Measurements from ENCODE around the gene RUSF1. TPM values are rescaled to one million over a fixed set of nuclear protein-coding genes. Genes with fewer than 3 reads are reported as not detected.

The RUSF1 gene
- total and polyA plus RNA-seq, 4 donors: 21.8 to 73.1 (median 49.5) TPM

- H3K36me3 ChIP-seq (ENCODE audit: control insufficient read depth in 4 of 4, insufficient read depth in 3 of 4, low read depth in 1 of 4, low read length in 3 of 4): peaks cover 0 to 21% (median 3%) of the 10 kb centered on the region in 4 donors
- H3K9ac ChIP-seq (ENCODE audit: low read depth in 1 of 2, low read length in 2 of 2): peak overlapping the region in 1 of 2 donors; percentile 35
- no peak for DNase-seq (ENCODE audit: low spot score)
- no peaks in the 10 kb centered on the region for H3K9me3 ChIP-seq (ENCODE audit: control insufficient read depth in 4 of 4, low read length in 3 of 4)
- peak overlapping the region; percentile 56 to 61 for H3K27ac ChIP-seq (ENCODE audit: low read depth in 1 of 2, low read length in 2 of 2)
- peak; percentile 72 for TF ChIP-seq NR2F2 (IDR thresholded peaks at IDR 0.05)
- TF ChIP-seq HNF4A (conservative IDR thresholded peaks at IDR 0.05): peak; percentile 88 to 95
- peak; percentile 18 for TF ChIP-seq FOXA1 (IDR thresholded peaks at IDR 0.05)
- TF ChIP-seq MAX (IDR thresholded peaks at IDR 0.05): peak; percentile 87
- TF ChIP-seq RXRA (IDR thresholded peaks at IDR 0.05): peak; percentile 95 to 97
- peak; percentile 39 to 49 for TF ChIP-seq RAD21 (IDR thresholded peaks at IDR 0.05)
- peak in 1 of 2 donors; percentile 59 for TF ChIP-seq EGR1 (IDR thresholded peaks at IDR 0.05; ENCODE audit: low read depth in 2 of 2)
- peak; percentile 60 for TF ChIP-seq HNF4G (IDR thresholded peaks at IDR 0.05)
- TF ChIP-seq, protein P1, sequence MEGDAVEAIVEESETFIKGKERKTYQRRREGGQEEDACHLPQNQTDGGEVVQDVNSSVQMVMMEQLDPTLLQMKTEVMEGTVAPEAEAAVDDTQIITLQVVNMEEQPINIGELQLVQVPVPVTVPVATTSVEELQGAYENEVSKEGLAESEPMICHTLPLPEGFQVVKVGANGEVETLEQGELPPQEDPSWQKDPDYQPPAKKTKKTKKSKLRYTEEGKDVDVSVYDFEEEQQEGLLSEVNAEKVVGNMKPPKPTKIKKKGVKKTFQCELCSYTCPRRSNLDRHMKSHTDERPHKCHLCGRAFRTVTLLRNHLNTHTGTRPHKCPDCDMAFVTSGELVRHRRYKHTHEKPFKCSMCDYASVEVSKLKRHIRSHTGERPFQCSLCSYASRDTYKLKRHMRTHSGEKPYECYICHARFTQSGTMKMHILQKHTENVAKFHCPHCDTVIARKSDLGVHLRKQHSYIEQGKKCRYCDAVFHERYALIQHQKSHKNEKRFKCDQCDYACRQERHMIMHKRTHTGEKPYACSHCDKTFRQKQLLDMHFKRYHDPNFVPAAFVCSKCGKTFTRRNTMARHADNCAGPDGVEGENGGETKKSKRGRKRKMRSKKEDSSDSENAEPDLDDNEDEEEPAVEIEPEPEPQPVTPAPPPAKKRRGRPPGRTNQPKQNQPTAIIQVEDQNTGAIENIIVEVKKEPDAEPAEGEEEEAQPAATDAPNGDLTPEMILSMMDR (IDR thresholded peaks at IDR 0.05; ENCODE audit: low read depth, low read length, missing input control): no peak
- TF ChIP-seq YY1 (IDR thresholded peaks at IDR 0.05): peak; percentile 67
- TF ChIP-seq, protein P2, sequence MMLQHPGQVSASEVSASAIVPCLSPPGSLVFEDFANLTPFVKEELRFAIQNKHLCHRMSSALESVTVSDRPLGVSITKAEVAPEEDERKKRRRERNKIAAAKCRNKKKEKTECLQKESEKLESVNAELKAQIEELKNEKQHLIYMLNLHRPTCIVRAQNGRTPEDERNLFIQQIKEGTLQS (IDR thresholded peaks at IDR 0.05): no peak
- no peak for TF ChIP-seq TAF1 (conservative IDR thresholded peaks at IDR 0.05)
- TF ChIP-seq FOXA2 (IDR thresholded peaks at IDR 0.05): peak; percentile 51
- TF ChIP-seq SP1 (IDR thresholded peaks at IDR 0.05): peak; percentile 96
- TF ChIP-seq, protein P3, sequence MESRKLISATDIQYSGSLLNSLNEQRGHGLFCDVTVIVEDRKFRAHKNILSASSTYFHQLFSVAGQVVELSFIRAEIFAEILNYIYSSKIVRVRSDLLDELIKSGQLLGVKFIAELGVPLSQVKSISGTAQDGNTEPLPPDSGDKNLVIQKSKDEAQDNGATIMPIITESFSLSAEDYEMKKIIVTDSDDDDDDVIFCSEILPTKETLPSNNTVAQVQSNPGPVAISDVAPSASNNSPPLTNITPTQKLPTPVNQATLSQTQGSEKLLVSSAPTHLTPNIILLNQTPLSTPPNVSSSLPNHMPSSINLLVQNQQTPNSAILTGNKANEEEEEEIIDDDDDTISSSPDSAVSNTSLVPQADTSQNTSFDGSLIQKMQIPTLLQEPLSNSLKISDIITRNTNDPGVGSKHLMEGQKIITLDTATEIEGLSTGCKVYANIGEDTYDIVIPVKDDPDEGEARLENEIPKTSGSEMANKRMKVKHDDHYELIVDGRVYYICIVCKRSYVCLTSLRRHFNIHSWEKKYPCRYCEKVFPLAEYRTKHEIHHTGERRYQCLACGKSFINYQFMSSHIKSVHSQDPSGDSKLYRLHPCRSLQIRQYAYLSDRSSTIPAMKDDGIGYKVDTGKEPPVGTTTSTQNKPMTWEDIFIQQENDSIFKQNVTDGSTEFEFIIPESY (IDR thresholded peaks at IDR 0.05): peak; percentile 48
- TF ChIP-seq GABPA (IDR thresholded peaks at IDR 0.05 in 1 of 2, conservative IDR thresholded peaks at IDR 0.05 in 1 of 2): peak in 1 of 2 donors; percentile 77
- TF ChIP-seq, protein P4, sequence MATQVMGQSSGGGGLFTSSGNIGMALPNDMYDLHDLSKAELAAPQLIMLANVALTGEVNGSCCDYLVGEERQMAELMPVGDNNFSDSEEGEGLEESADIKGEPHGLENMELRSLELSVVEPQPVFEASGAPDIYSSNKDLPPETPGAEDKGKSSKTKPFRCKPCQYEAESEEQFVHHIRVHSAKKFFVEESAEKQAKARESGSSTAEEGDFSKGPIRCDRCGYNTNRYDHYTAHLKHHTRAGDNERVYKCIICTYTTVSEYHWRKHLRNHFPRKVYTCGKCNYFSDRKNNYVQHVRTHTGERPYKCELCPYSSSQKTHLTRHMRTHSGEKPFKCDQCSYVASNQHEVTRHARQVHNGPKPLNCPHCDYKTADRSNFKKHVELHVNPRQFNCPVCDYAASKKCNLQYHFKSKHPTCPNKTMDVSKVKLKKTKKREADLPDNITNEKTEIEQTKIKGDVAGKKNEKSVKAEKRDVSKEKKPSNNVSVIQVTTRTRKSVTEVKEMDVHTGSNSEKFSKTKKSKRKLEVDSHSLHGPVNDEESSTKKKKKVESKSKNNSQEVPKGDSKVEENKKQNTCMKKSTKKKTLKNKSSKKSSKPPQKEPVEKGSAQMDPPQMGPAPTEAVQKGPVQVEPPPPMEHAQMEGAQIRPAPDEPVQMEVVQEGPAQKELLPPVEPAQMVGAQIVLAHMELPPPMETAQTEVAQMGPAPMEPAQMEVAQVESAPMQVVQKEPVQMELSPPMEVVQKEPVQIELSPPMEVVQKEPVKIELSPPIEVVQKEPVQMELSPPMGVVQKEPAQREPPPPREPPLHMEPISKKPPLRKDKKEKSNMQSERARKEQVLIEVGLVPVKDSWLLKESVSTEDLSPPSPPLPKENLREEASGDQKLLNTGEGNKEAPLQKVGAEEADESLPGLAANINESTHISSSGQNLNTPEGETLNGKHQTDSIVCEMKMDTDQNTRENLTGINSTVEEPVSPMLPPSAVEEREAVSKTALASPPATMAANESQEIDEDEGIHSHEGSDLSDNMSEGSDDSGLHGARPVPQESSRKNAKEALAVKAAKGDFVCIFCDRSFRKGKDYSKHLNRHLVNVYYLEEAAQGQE (IDR thresholded peaks at IDR 0.05): peak; percentile 68
- TF ChIP-seq JUND (IDR thresholded peaks at IDR 0.05): peak in 1 of 2 donors; percentile 54
- peak overlapping the region; percentile 19 to 56 (median 31) for H3K4me3 ChIP-seq (ENCODE audit: low read depth in 1 of 3, low read length in 3 of 3)
- peaks cover 17 to 48% (median 35%) of the 10 kb centered on the region in 4 donors for H3K4me1 ChIP-seq (ENCODE audit: control insufficient read depth in 4 of 4, insufficient read depth in 4 of 4, low read length in 3 of 4)
- H3K27me3 ChIP-seq (ENCODE audit: control insufficient read depth in 4 of 4, insufficient read depth in 4 of 4, low read length in 3 of 4): no peaks in the 10 kb centered on the region
- WGBS: 47% methylated on average over 35 of the region's 35 CpGs
Measured at GRCh38 chr16:31461921-31462804, 46.0 kb downstream of the RUSF1 start.

Measured in liver (tissue), 9 donors.